ENCODE data around the gene TRAPPC14. TPM values are rescaled to one million over a fixed set of nuclear protein-coding genes. Genes with fewer than 3 reads are reported as not detected.

The TRAPPC14 gene
- total and polyA plus RNA-seq, 9 of the 15 experiments (the other 6 are each of a cell fraction or from before 2014, with no cell fraction given), result 0.42 to 45.9 (median 18.2) TPM

- TF ChIP-seq ZHX1 (conservative IDR thresholded peaks at IDR 0.05; ENCODE audit: low read length) (peak; percentile 55; the same call in 1 of the 2 replicates), ZBTB43 (CRISPR knock-in tag; IDR thresholded peaks at IDR 0.05) (0 out of 2 replicates have a peak, but pooled peaks have one; percentile 24), THRA (IDR thresholded peaks at IDR 0.05) (no peak), SIN3A (IDR thresholded peaks at IDR 0.05; ENCODE audit: borderline replicate concordance in 2 of 2, control insufficient read depth in 1 of 2, low read depth in 2 of 2, low read length in 2 of 2) (peak; percentile 80 to 91; a peak in 2 of 4 replicates), HDAC2 (IDR thresholded peaks at IDR 0.05) (peak; percentile 53; the same call in 1 of the 2 replicates), SRF (CRISPR knock-in tag; IDR thresholded peaks at IDR 0.05) (peak; percentile 58 to 75; a peak in 1 of 4 replicates), FOXO4 (CRISPR knock-in tag; IDR thresholded peaks at IDR 0.05) (peak; percentile 89; the same call in 1 of the 2 replicates), RBFOX2 (IDR thresholded peaks at IDR 0.05; ENCODE audit: low read depth, low read length) (peak; percentile 73), ZFX (CRISPR knock-in tag; IDR thresholded peaks at IDR 0.05) (0 out of 2 replicates have a peak, but pooled peaks have one; percentile 73), ELF2 (CRISPR knock-in tag; IDR thresholded peaks at IDR 0.05) (peak; percentile 56), ZNF780A (CRISPR knock-in tag; IDR thresholded peaks at IDR 0.05) (no peak), ETV1 (tag; conservative IDR thresholded peaks at IDR 0.05; ENCODE audit: low read depth) (peak; percentile 56; the same call in 1 of the 2 replicates), RB1 (IDR thresholded peaks at IDR 0.05; ENCODE audit: low read depth) (peak; percentile 96), NBN (IDR thresholded peaks at IDR 0.05; ENCODE audit: low read depth) (peak; percentile 60), STAT5B (CRISPR knock-in tag; IDR thresholded peaks at IDR 0.05) (no peak), E2F5 (CRISPR knock-in tag; IDR thresholded peaks at IDR 0.05) (no peak), NR2F6 (CRISPR knock-in tag; IDR thresholded peaks at IDR 0.05) (peak; percentile 86; the same call in 1 of the 2 replicates), FOS (IDR thresholded peaks at IDR 0.05; ENCODE audit: extremely low read depth, insufficient read length) (no peak)
These were observed 39.2 kb downstream of the TRAPPC14 start, which contains the start of the genes CNPY4 and TAF6 (continued) for GRCh38 chr7:100119072-100119969.
